Endothelial cell of umbilical vein (primary cell): ENCODE measurements around the gene USH2A.

Experiments
- EZH2 ChIP-seq: IDR thresholded peaks from 2 replicates; pipeline ENCODE4 v1.6.1; 2012; ENCODE audit warnings: borderline replicate concordance, low read depth, mild to moderate bottlenecking, moderate library complexity, low read length, inconsistent platforms; ENCODE audit not compliant: severe bottlenecking
- GATA2 ChIP-seq: IDR thresholded peaks from 2 replicates; pipeline ENCODE4 v1.7.0; 2011; ENCODE audit warnings: low read depth, mild to moderate bottlenecking, moderate library complexity, mixed read lengths, low read length; ENCODE audit not compliant: insufficient read length, insufficient read depth
- JUN ChIP-seq: IDR thresholded peaks from 2 replicates; pipeline ENCODE4 v1.6.1; 2011; ENCODE audit warnings: borderline replicate concordance, low read depth; ENCODE audit not compliant: insufficient read length, insufficient read depth
- POLR2A ChIP-seq: IDR thresholded peaks from 2 replicates; pipeline ENCODE4 v1.6.1; 2012; ENCODE audit warnings: low read depth, mild to moderate bottlenecking, control low read depth, low read length
- POLR2AphosphoS5 ChIP-seq: IDR thresholded peaks from 2 replicates; pipeline ENCODE4 v1.6.1; 2012; ENCODE audit warnings: low read depth, mild to moderate bottlenecking, control low read depth, low read length, moderate library complexity; ENCODE audit not compliant: insufficient read depth
- TF ChIP-seq, protein P1 (sequence below), 2 donors: IDR thresholded peaks; 1 replicate in 1 of 2; 2 replicates in 1 of 2; pipeline ENCODE4 v1.5.1; 2011; ENCODE audit warnings: low read length in 2 of 2, mild to moderate bottlenecking in 2 of 2, moderate library complexity in 2 of 2, control low read depth in 1 of 2, inconsistent platforms in 1 of 2, low read depth in 1 of 2; ENCODE audit not compliant: insufficient read depth in 1 of 2; ENCODE audit errors: extremely low read depth in 1 of 2
- TF ChIP-seq, protein P2 (sequence below): IDR thresholded peaks from 2 replicates; pipeline ENCODE4 v1.6.1; 2011; ENCODE audit not compliant: insufficient read depth, insufficient read length

DNA sequence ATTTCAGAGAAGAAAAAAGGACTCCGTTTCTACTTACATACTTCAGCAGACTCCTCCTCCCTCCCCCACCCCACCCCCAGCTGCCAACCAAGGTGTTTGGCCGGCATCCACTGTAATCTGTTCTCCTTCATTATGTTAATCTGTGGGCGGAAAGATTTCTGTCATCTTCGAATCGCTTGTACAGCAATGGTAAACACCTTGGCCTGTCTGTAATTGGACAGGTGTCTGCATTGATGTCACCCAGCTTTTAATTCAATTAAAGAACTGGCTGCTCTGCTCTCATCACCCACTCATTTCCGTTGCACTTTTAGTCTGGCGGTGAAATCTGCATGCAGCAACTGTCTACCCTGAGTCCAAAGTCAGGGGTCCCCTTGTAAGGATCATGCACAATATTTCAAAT, 368.6 kb downstream of the USH2A start:
- TF ChIP-seq POLR2A: no peak
- TF ChIP-seq EZH2: no peak
- TF ChIP-seq, protein P1, sequence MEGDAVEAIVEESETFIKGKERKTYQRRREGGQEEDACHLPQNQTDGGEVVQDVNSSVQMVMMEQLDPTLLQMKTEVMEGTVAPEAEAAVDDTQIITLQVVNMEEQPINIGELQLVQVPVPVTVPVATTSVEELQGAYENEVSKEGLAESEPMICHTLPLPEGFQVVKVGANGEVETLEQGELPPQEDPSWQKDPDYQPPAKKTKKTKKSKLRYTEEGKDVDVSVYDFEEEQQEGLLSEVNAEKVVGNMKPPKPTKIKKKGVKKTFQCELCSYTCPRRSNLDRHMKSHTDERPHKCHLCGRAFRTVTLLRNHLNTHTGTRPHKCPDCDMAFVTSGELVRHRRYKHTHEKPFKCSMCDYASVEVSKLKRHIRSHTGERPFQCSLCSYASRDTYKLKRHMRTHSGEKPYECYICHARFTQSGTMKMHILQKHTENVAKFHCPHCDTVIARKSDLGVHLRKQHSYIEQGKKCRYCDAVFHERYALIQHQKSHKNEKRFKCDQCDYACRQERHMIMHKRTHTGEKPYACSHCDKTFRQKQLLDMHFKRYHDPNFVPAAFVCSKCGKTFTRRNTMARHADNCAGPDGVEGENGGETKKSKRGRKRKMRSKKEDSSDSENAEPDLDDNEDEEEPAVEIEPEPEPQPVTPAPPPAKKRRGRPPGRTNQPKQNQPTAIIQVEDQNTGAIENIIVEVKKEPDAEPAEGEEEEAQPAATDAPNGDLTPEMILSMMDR (IDR thresholded peaks at IDR 0.05; ENCODE audit: extremely low read depth in 1 of 2, insufficient read depth in 1 of 2, low read depth in 1 of 2, low read length in 2 of 2): no peak
- TF ChIP-seq POLR2AphosphoS5: no peak
- TF ChIP-seq JUN: no peak
- no peak for TF ChIP-seq GATA2
- TF ChIP-seq, protein P2, sequence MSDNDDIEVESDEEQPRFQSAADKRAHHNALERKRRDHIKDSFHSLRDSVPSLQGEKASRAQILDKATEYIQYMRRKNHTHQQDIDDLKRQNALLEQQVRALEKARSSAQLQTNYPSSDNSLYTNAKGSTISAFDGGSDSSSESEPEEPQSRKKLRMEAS: no peak
